ENCODE measurements around the gene GPR27. TPM values are rescaled to one million over a fixed set of nuclear protein-coding genes. Genes with fewer than 3 reads are reported as not detected.

GPR27 gene
- total and polyA plus RNA-seq, 2 of the 8 experiments (the other 6 are each of a cell fraction or from before 2014, with no cell fraction given), result 11.3 to 12.5 TPM

GRCh38 chr3:71742621-71743020 lies 11.0 kb upstream of the GPR27 start:
- FAIRE-seq, result no peak
- CTCF ChIA-PET (ENCODE audit: partially characterized antibody), result interaction anchor here (0.6 to 2.8 kb wide), 2 partner anchors 10 to 13 kb away, joined by 3 to 9 read pairs; no protein-coding TSS in a partner anchor
- H3K18ac ChIP-seq (ENCODE audit: extremely low read depth, low read length), result no peak overlapping the region

More at GRCh38 chr3:71742621-71743020, 11.0 kb upstream of the GPR27 start:
- H4K5ac ChIP-seq (ENCODE audit: insufficient read length, low read depth, low read length), result no peak overlapping the region
- no peaks in the 10 kb centered on the region for H4K20me1 ChIP-seq (replicated peaks in 1 of 2; ENCODE audit: control insufficient read depth in 1 of 2, insufficient read depth in 2 of 2, low read length in 2 of 2)
- no peak overlapping the region for H4K91ac ChIP-seq (replicated peaks; ENCODE audit: insufficient read length, low read length)
- H3K4me1 ChIP-seq (replicated peaks in 1 of 4; ENCODE audit: control insufficient read depth in 3 of 4, insufficient read depth in 4 of 4, low read length in 3 of 4), result no peaks in the 10 kb centered on the region
- H3K27me3 ChIP-seq (replicated peaks in 1 of 4; ENCODE audit: control insufficient read depth in 3 of 4, extremely low read depth in 1 of 4, insufficient read depth in 3 of 4, low read length in 3 of 4), result no peaks in the 10 kb centered on the region
- H3K79me2 ChIP-seq (ENCODE audit: control insufficient read depth in 1 of 2, insufficient read depth in 2 of 2, low read length in 2 of 2), result no peaks in the 10 kb centered on the region
- peaks cover 3 to 8% of the 10 kb centered on the region in 2 experiments; a peak in 1 of 4 replicates for H3K9me3 ChIP-seq (ENCODE audit: insufficient read depth in 2 of 2, low read depth in 1 of 2, low read length in 1 of 2)
- POLR2A ChIA-PET (ENCODE audit: partially characterized antibody), result no interaction called here
- H2BK15ac ChIP-seq (ENCODE audit: low read length), result no peak overlapping the region
- H3K79me1 ChIP-seq (ENCODE audit: low read depth, low read length), result no peaks in the 10 kb centered on the region
- no peak overlapping the region for H2BK120ac ChIP-seq (replicated peaks; ENCODE audit: low read depth, low read length)
- WGBS, 2 experiments (ENCODE audit: extremely low coverage in 1 of 2, insufficient coverage in 1 of 2, insufficient read length in 1 of 2, insufficient replicate concordance in 2 of 2, low coverage in 1 of 2, low lambda C conversion rate in 2 of 2, missing lambda C conversion rate in 1 of 2), result 94% methylated on average over 1 of the region's 1 CpG; no CpG with 5 or more reads in 1 of the 2 experiments
- H2BK12ac ChIP-seq (ENCODE audit: low read depth, low read length), result no peak overlapping the region
- H2BK5ac ChIP-seq (ENCODE audit: low read depth, low read length), result no peak overlapping the region
- H2AK5ac ChIP-seq (ENCODE audit: low read depth, low read length), result no peak overlapping the region
- no peak overlapping the region for H3K23ac ChIP-seq (ENCODE audit: insufficient read length)
- no peak overlapping the region for H3K9ac ChIP-seq (replicated peaks in 1 of 4; ENCODE audit: extremely low read depth in 1 of 4, low read depth in 3 of 4, low read length in 3 of 4)
- no peaks in the 10 kb centered on the region for H3K23me2 ChIP-seq (ENCODE audit: low read depth, low read length)
- H2AFZ ChIP-seq (ENCODE audit: low read length), result no peak overlapping the region
- no peak overlapping the region for H3K4me2 ChIP-seq (ENCODE audit: insufficient read depth in 1 of 2, low read depth in 2 of 2, low read length in 2 of 2)
- no peak for DNase-seq (ENCODE audit: low read depth in 1 of 2, low spot score in 2 of 2)
- no peak overlapping the region for H3K27ac ChIP-seq (ENCODE audit: low read depth, low read length)
- H3K4me3 ChIP-seq (ENCODE audit: extremely low read depth in 1 of 4, insufficient read depth in 2 of 4, low read depth in 3 of 4, low read length in 4 of 4), result no peak overlapping the region
- H3K36me3 ChIP-seq (ENCODE audit: control insufficient read depth in 2 of 4, insufficient read depth in 4 of 4, low read length in 3 of 4), result no peaks in the 10 kb centered on the region
- no peak overlapping the region for H3K14ac ChIP-seq (ENCODE audit: insufficient read length)
- H4K8ac ChIP-seq (ENCODE audit: extremely low read depth, insufficient read depth, low read length), result no peak overlapping the region
- no peak overlapping the region for H3K4ac ChIP-seq (replicated peaks; ENCODE audit: insufficient read length, low read depth, low read length)
- no peak overlapping the region for H2BK20ac ChIP-seq (ENCODE audit: low read length)
- H3K56ac ChIP-seq (replicated peaks; ENCODE audit: insufficient read length, low read depth, low read length), result no peak overlapping the region

Measured in H1 (cell line).